Progenitor cell of endocrine pancreas (in vitro differentiated cells): ENCODE measurements around the gene TAF5. TPM values are rescaled to one million over a fixed set of nuclear protein-coding genes. Genes with fewer than 3 reads are reported as not detected.
A peak's percentile ranks its signal among the peaks of the same experiment; 100 is the strongest.
"Not testable (repeated sequence)": the region's sequence is repeated elsewhere in the genome, so short reads cannot be mapped to it uniquely, and the experiment has no call there.

Experiments
- DNase-seq: peaks from one replicate; pipeline ENCODE4 v3.0.0; 2021; ENCODE audit warnings: low spot score; ENCODE audit not compliant: unreplicated experiment
- H3K27ac Mint-ChIP-seq: 2 replicates; pipeline ENCODE4 v1.8.0; 2021; ENCODE audit warnings: mild to moderate bottlenecking, moderate library complexity, mixed read lengths
- H3K27me3 Mint-ChIP-seq: 2 replicates; pipeline ENCODE4 v1.8.0; 2021; ENCODE audit warnings: mixed read lengths
- H3K36me3 Mint-ChIP-seq: 2 replicates; pipeline ENCODE4 v1.8.0; 2022; ENCODE audit warnings: mixed read lengths; ENCODE audit not compliant: insufficient read depth
- H3K4me1 Mint-ChIP-seq: 2 replicates; pipeline ENCODE4 v1.8.0; 2021; ENCODE audit warnings: low read depth, mixed read lengths
- H3K4me3 Mint-ChIP-seq: 2 replicates; pipeline ENCODE4 v1.8.0; 2021; ENCODE audit warnings: low read depth, mild to moderate bottlenecking, moderate library complexity, mixed read lengths
- H3K9me3 Mint-ChIP-seq: 2 replicates; pipeline ENCODE4 v1.8.0; 2021; ENCODE audit warnings: low read depth, mixed read lengths
- CTCF ChIP-seq: fragments of 200-600 bp; sonication (generic); IDR thresholded peaks from one replicate; pipeline ENCODE4 v1.5.0; 2021; ENCODE audit warnings: antibody characterized with exemption, mild to moderate bottlenecking; ENCODE audit not compliant: unreplicated experiment
- total RNA-seq: library from RNA; stranded (reverse); gene quantifications from 2 replicates; pipeline ENCODE4 v1.2.1, GENCODE V29; 2021

The TAF5 gene
- total RNA-seq, 1 donor from 2014 or later: 8.9 TPM

- H3K4me3 Mint-ChIP-seq: peak overlapping the region; percentile 89
- peaks cover 2% of the 10 kb centered on the region for H3K36me3 Mint-ChIP-seq
- no peak for DNase-seq
- H3K4me1 Mint-ChIP-seq: no peaks in the 10 kb centered on the region
- no peak for TF ChIP-seq CTCF
- no peak overlapping the region for H3K27ac Mint-ChIP-seq
- H3K9me3 Mint-ChIP-seq: no peaks in the 10 kb centered on the region
- no peaks in the 10 kb centered on the region for H3K27me3 Mint-ChIP-seq
Measured at GRCh38 chr10:103350175-103350516, 17.6 kb upstream of the TAF5 start.

- Mint-ChIP-seq H3K9me3 (no peaks in the 10 kb centered on the region), H3K27me3 (no peaks in the 10 kb centered on the region), H3K36me3 (peaks cover 2% of the 10 kb centered on the region), H3K27ac (peak within 1 kb of the TSS; percentile 96), H3K4me3 (peak within 1 kb of the TSS; percentile 89), H3K4me1 (no peaks in the 10 kb centered on the region)
- TF ChIP-seq CTCF: peak; percentile 16
- DNase-seq: peak; percentile 87
Measured at GRCh38 chr10:103350517-103351260, 17.1 kb upstream of the TAF5 start, which contains the start of gene PCGF6. Gene PCGF6 (minus strand): TSS chr10:103351140. CDS start chr10:103351066, 74 bp downstream.

GRCh38 chr10:103353281-103353680, 14.5 kb upstream of the TAF5 start:
- TF ChIP-seq CTCF: no peak
- DNase-seq: no peak
- Mint-ChIP-seq H3K27ac (no peak overlapping the region), H3K27me3 (no peaks in the 10 kb centered on the region), H3K4me3 (no peak overlapping the region), H3K9me3 (no peaks in the 10 kb centered on the region), H3K4me1 (no peaks in the 10 kb centered on the region), H3K36me3 (peaks cover 2% of the 10 kb centered on the region)

- not testable (repeated sequence) for H3K4me3 Mint-ChIP-seq, H3K4me1 Mint-ChIP-seq, H3K9me3 Mint-ChIP-seq, H3K27ac Mint-ChIP-seq, DNase-seq, H3K36me3 Mint-ChIP-seq, H3K27me3 Mint-ChIP-seq
Measured at GRCh38 chr10:103354567-103354966, 13.2 kb upstream of the TAF5 start.

GRCh38 chr10:103355906-103356599, 11.7 kb upstream of the TAF5 start:
- Mint-ChIP-seq H3K27ac (no peak overlapping the region), H3K27me3 (no peaks in the 10 kb centered on the region), H3K4me3 (no peak overlapping the region), H3K9me3 (no peaks in the 10 kb centered on the region), H3K36me3 (no peaks in the 10 kb centered on the region), H3K4me1 (no peaks in the 10 kb centered on the region)
- DNase-seq: no peak
- no peak for TF ChIP-seq CTCF

GRCh38 chr10:103359493-103359892, 8.3 kb upstream of the TAF5 start:
- not testable (repeated sequence) for DNase-seq, H3K4me1 Mint-ChIP-seq, H3K36me3 Mint-ChIP-seq, H3K27me3 Mint-ChIP-seq, H3K27ac Mint-ChIP-seq, H3K4me3 Mint-ChIP-seq, H3K9me3 Mint-ChIP-seq

- H3K36me3 Mint-ChIP-seq, H3K4me3 Mint-ChIP-seq, DNase-seq, H3K27me3 Mint-ChIP-seq, H3K9me3 Mint-ChIP-seq, H3K27ac Mint-ChIP-seq, H3K4me1 Mint-ChIP-seq: not testable (repeated sequence)
Measured at GRCh38 chr10:103360791-103361190, 7.0 kb upstream of the TAF5 start.
